H1 (cell line): ENCODE results near the gene MYO5B. TPM values are rescaled to one million over a fixed set of nuclear protein-coding genes. Genes with fewer than 3 reads are reported as not detected.

Source experiments
- CTCF ChIA-PET: fragments of 300-600 bp; sonication (Branson Sonifier 250); formaldehyde crosslinking; loops from one replicate; lab custom pipeline; 2021; ENCODE audit not compliant: partially characterized antibody; lab: Charles Lee
- POLR2A ChIA-PET: fragments of 300-600 bp; sonication (Branson Sonifier 250); formaldehyde crosslinking; loops from one replicate; lab custom pipeline; 2021; ENCODE audit warnings: inconsistent platforms; ENCODE audit not compliant: partially characterized antibody; lab: Charles Lee
- DNase-seq, 2 experiments: peaks; one replicate each; pipeline versions ENCODE4 v3.0.0 to v3.0.0-alpha.2; 2010 to 2022; ENCODE audit warnings: low spot score in 2 of 2, low read depth in 1 of 2, mixed read lengths in 1 of 2
- FAIRE-seq: peaks from 2 replicates; lab custom pipeline; 2011; peaks lifted over from hg19 to GRCh38; lab: Jason Lieb, UNC
- H2AFZ ChIP-seq: 2 replicates; pipeline ENCODE4 v1.8.1; 2012; ENCODE audit warnings: low read length, inconsistent platforms
- H2AK5ac ChIP-seq: 2 replicates; pipeline ENCODE4 v1.6.1; 2013; ENCODE audit warnings: low read depth, low read length
- H2BK120ac ChIP-seq: replicated peaks from 2 replicates; pipeline ENCODE3; 2013; ENCODE audit warnings: low read depth, low read length, inconsistent platforms
- H2BK12ac ChIP-seq: 2 replicates; pipeline ENCODE4 v1.6.1; 2013; ENCODE audit warnings: low read depth, low read length
- H2BK15ac ChIP-seq: 2 replicates; pipeline ENCODE4 v1.6.1; 2013; ENCODE audit warnings: low read length
- H2BK20ac ChIP-seq: 2 replicates; pipeline ENCODE4 v1.6.1; 2013; ENCODE audit warnings: low read length
- H2BK5ac ChIP-seq: 2 replicates; pipeline ENCODE4 v1.6.1; 2013; ENCODE audit warnings: low read depth, low read length
- H3K14ac ChIP-seq: 2 replicates; pipeline ENCODE4 v1.6.1; 2013; ENCODE audit warnings: inconsistent platforms; ENCODE audit not compliant: insufficient read length
- H3K18ac ChIP-seq: 2 replicates; pipeline ENCODE4 v1.6.1; 2013; ENCODE audit warnings: low read length; ENCODE audit errors: extremely low read depth
- H3K23ac ChIP-seq: 2 replicates; pipeline ENCODE4 v1.6.1; 2013; ENCODE audit warnings: inconsistent platforms; ENCODE audit not compliant: insufficient read length
- H3K23me2 ChIP-seq: 2 replicates; pipeline ENCODE4 v1.6.1; 2013; ENCODE audit warnings: low read depth, low read length
- H3K27ac ChIP-seq: 2 replicates; pipeline ENCODE4 v1.6.1; 2011; ENCODE audit warnings: low read depth, low read length, inconsistent platforms
- H3K27me3 ChIP-seq, 4 experiments: replicated peaks in 1 of 4; 1 replicate in 1 of 4; 2 replicates in 3 of 4; pipeline versions ENCODE4 v1.6.1 to v1.8.1; 2011 to 2013; ENCODE audit warnings: low read length in 3 of 4, mild to moderate bottlenecking in 3 of 4, inconsistent platforms in 2 of 4, mixed read lengths in 2 of 4, moderate library complexity in 1 of 4; ENCODE audit not compliant: control insufficient read depth in 3 of 4, insufficient read depth in 3 of 4; ENCODE audit errors: extremely low read depth in 1 of 4
- H3K36me3 ChIP-seq, 4 experiments: 2 replicates each; pipeline versions ENCODE4 v1.6.1 to v1.8.1; 2011 to 2013; ENCODE audit warnings: mild to moderate bottlenecking in 4 of 4, low read length in 3 of 4, moderate library complexity in 2 of 4, control low read depth in 1 of 4, inconsistent platforms in 1 of 4; ENCODE audit not compliant: insufficient read depth in 4 of 4, control insufficient read depth in 2 of 4
- H3K4ac ChIP-seq: replicated peaks from 2 replicates; pipeline ENCODE3; 2013; ENCODE audit warnings: low read length, low read depth, mixed read lengths, inconsistent platforms; ENCODE audit not compliant: insufficient read length
- H3K4me1 ChIP-seq, 4 experiments: replicated peaks in 1 of 4; 1 replicate in 1 of 4; 2 replicates in 3 of 4; pipeline versions ENCODE4 v1.6.1 to v1.8.1; 2011 to 2013; ENCODE audit warnings: low read length in 3 of 4, inconsistent platforms in 2 of 4, mixed read lengths in 1 of 4; ENCODE audit not compliant: insufficient read depth in 4 of 4, control insufficient read depth in 3 of 4
- H3K4me2 ChIP-seq, 2 experiments: 2 replicates each; pipeline versions ENCODE4 v1.6.1 to v1.8.1; 2011 to 2013; ENCODE audit warnings: low read depth in 2 of 2, low read length in 2 of 2, control low read depth in 1 of 2, inconsistent platforms in 1 of 2, mild to moderate bottlenecking in 1 of 2; ENCODE audit not compliant: insufficient read depth in 1 of 2
- H3K4me3 ChIP-seq, 4 experiments: fragments of 200-600, 300-600 bp in 1 of 4; sonication (generic), shearing (Covaris generic), sonication (Bioruptor Twin) in 1 of 4; 2 replicates each; pipeline versions ENCODE4 v1.5.1 to v1.8.1; 2011 to 2016; ENCODE audit warnings: low read length in 4 of 4, low read depth in 3 of 4, control low read depth in 2 of 4, inconsistent platforms in 2 of 4, mild to moderate bottlenecking in 2 of 4, mixed read lengths in 1 of 4, moderate library complexity in 1 of 4; ENCODE audit not compliant: insufficient read depth in 2 of 4; ENCODE audit errors: extremely low read depth in 1 of 4
- H3K56ac ChIP-seq: replicated peaks from 2 replicates; pipeline ENCODE3; 2013; ENCODE audit warnings: low read depth, mild to moderate bottlenecking, mixed read lengths, low read length, inconsistent platforms; ENCODE audit not compliant: insufficient read length
- H3K79me1 ChIP-seq: 2 replicates; pipeline ENCODE4 v1.6.1; 2013; ENCODE audit warnings: low read depth, low read length, control low read depth
- H3K79me2 ChIP-seq, 2 experiments: 2 replicates each; pipeline versions ENCODE4 v1.6.1 to v1.8.1; 2012 to 2013; ENCODE audit warnings: low read length in 2 of 2, mild to moderate bottlenecking in 2 of 2, inconsistent platforms in 1 of 2; ENCODE audit not compliant: insufficient read depth in 2 of 2, control insufficient read depth in 1 of 2
- H3K9ac ChIP-seq, 4 experiments: replicated peaks in 1 of 4; 1 replicate in 1 of 4; 2 replicates in 3 of 4; pipeline versions ENCODE4 v1.6.1 to v1.8.1; 2011 to 2013; ENCODE audit warnings: low read depth in 3 of 4, low read length in 3 of 4, control low read depth in 2 of 4, mild to moderate bottlenecking in 2 of 4, moderate library complexity in 2 of 4, inconsistent platforms in 1 of 4; ENCODE audit errors: extremely low read depth in 1 of 4
- H3K9me3 ChIP-seq, 2 experiments: 2 replicates each; pipeline versions ENCODE4 v1.6.1 to v1.8.1; 2012 to 2013; ENCODE audit warnings: mild to moderate bottlenecking in 2 of 2, moderate library complexity in 2 of 2, control low read depth in 1 of 2, inconsistent platforms in 1 of 2, low read depth in 1 of 2, low read length in 1 of 2, mixed read lengths in 1 of 2; ENCODE audit not compliant: insufficient read depth in 2 of 2
- H4K20me1 ChIP-seq, 2 experiments: replicated peaks in 1 of 2; 2 replicates each; pipeline versions ENCODE3 to v1.8.1; 2011 to 2013; ENCODE audit warnings: inconsistent platforms in 2 of 2, low read length in 2 of 2, mild to moderate bottlenecking in 1 of 2; ENCODE audit not compliant: insufficient read depth in 2 of 2, control insufficient read depth in 1 of 2
- H4K5ac ChIP-seq: 2 replicates; pipeline ENCODE4 v1.6.1; 2013; ENCODE audit warnings: low read length, low read depth, mixed read lengths, inconsistent platforms; ENCODE audit not compliant: insufficient read length
- H4K8ac ChIP-seq: 2 replicates; pipeline ENCODE4 v1.8.0; 2013; ENCODE audit warnings: mild to moderate bottlenecking, moderate library complexity, low read length, inconsistent platforms; ENCODE audit not compliant: insufficient read depth; ENCODE audit errors: extremely low read depth
- H4K91ac ChIP-seq: replicated peaks from 2 replicates; pipeline ENCODE3; 2013; ENCODE audit warnings: low read length, mixed read lengths, inconsistent platforms; ENCODE audit not compliant: insufficient read length
- CBX8 ChIP-seq: fragments of 300-800, 300-1000 bp; sonication (generic); IDR thresholded peaks from 2 replicates; pipeline ENCODE4 v1.7.1; 2016; ENCODE audit warnings: low read depth, low read length, borderline replicate concordance
- CTBP2 ChIP-seq: IDR thresholded peaks from 2 replicates; pipeline ENCODE4 v1.7.0; 2011; ENCODE audit warnings: borderline replicate concordance, mild to moderate bottlenecking, moderate library complexity, mixed read lengths, low read length; ENCODE audit not compliant: insufficient read depth, insufficient read length
- TAF1 ChIP-seq: IDR thresholded peaks from 2 replicates; pipeline ENCODE4 v1.6.1; 2011; ENCODE audit warnings: mild to moderate bottlenecking, low read depth, low read length
- WGBS, 2 experiments: shearing (Covaris generic) in 1 of 2; methylation state at CpG; one replicate each; pipeline versions ENCODE4 v1.1.6 to v1.1.7; 2013 to 2015; ENCODE audit warnings: low lambda C conversion rate in 2 of 2, mixed read lengths in 2 of 2, inconsistent platforms in 1 of 2, low coverage in 1 of 2, missing lambda C conversion rate in 1 of 2; ENCODE audit not compliant: insufficient replicate concordance in 2 of 2, insufficient coverage in 1 of 2, insufficient read length in 1 of 2; ENCODE audit errors: extremely low coverage in 1 of 2, missing lambda C conversion rate in 1 of 2; 5-methylcytosine and 5-hydroxymethylcytosine counted together
- polyA plus RNA-seq, 7 experiments: library from polyadenylated mRNA; depleted of rRNA in 3 of 7; stranded (reverse) in 5 of 7; unstranded in 2 of 7; fragments of >200 nt in 5 of 7; fragments of 200-250 nt in 2 of 7; gene quantifications; 1 replicate in 5 of 7; 2 replicates in 1 of 7; 4 replicates in 1 of 7; pipeline versions ENCODE4 v1.2.1 to v1.2.3, GENCODE V29; 2011 to 2013; ENCODE audit warnings: missing spikeins in 2 of 7, mixed read lengths in 2 of 7
- total RNA-seq: library from RNA; stranded (reverse); fragmentation: NEBNext Ultra II Directional; extraction: Animal tissue kit (Norgen Biotek cat#: 25700); gene quantifications from 2 replicates; pipeline ENCODE4 v1.2.1, GENCODE V29; 2021
- TF ChIP-seq, protein P1 (sequence below): IDR thresholded peaks from 2 replicates; pipeline ENCODE4 v1.6.1; 2011; ENCODE audit warnings: low read length, improper control_type of control experiment

Gene MYO5B
- total and polyA plus RNA-seq, 2 of the 8 experiments (the other 6 are each of a cell fraction or from before 2014, with no cell fraction given) = 6.4 to 7.7 TPM

DNA sequence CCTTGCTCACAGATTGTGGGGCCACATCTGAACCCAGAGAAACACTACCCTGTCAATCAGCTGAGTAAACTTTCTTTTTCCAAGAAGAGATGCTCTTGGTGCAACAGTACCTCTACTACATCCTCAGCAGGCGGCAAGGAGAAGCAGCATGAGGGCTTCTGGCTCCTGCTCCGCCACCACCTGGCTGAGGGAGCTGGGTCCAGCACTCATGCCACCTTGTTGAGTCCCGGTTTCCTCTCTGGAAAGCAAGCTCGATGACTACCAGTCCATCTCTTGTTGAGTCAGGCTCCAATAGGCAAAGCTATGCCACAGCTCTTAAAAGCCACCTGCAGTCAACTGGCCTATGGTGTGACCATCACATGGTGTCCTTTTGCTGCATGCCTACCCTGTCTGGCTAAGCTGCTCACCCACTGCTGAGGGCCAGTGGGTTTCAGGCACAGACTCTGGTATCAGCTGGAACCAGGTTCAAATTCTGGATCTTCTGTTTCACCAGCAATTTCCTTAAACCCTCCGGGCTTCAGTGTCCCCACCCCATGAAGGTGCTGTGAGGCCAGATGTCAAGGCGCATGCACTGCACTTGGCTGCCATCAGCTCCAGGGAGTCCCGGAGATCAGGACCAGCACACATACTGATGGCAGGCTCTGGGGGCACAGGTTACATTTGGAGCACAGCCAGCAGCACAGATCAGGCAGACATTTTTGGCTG, 339.1 kb downstream of the MYO5B start:
- H4K91ac ChIP-seq = no peak overlapping the region
- H3K9ac ChIP-seq = no peak overlapping the region
- peaks cover 0 to 2% of the 10 kb centered on the region in 2 experiments for H4K20me1 ChIP-seq
- no peaks in the 10 kb centered on the region; a peak in 1 of 7 replicates for H3K27me3 ChIP-seq
- H4K8ac ChIP-seq = no peak overlapping the region
- no peaks in the 10 kb centered on the region for H3K79me2 ChIP-seq
- no peaks in the 10 kb centered on the region for H3K9me3 ChIP-seq
- H2BK12ac ChIP-seq = no peak overlapping the region
- no peaks in the 10 kb centered on the region for H3K79me1 ChIP-seq
- no peak overlapping the region for H3K27ac ChIP-seq
- FAIRE-seq = no peak
- no peak overlapping the region for H2BK20ac ChIP-seq
- no peaks in the 10 kb centered on the region for H3K23me2 ChIP-seq
- H3K23ac ChIP-seq = no peak overlapping the region
- H2AFZ ChIP-seq = no peak overlapping the region
- H2BK5ac ChIP-seq = no peak overlapping the region
- no peak overlapping the region for H3K56ac ChIP-seq
- no peak overlapping the region for H3K4me3 ChIP-seq
- no peak overlapping the region for H2BK15ac ChIP-seq
- no peak overlapping the region for H4K5ac ChIP-seq
- H3K4ac ChIP-seq = no peak overlapping the region
- no peak overlapping the region for H3K14ac ChIP-seq
- WGBS, 2 experiments = 77% methylated on average over 7 of the region's 7 CpGs; no CpG with 5 or more reads in 1 of the 2 experiments
- CTCF ChIA-PET = interaction anchor here (0.7 to 10.0 kb wide), 10 partner anchors 9 to 346 kb away, joined by 3 to 157 read pairs (median 3); no protein-coding TSS in a partner anchor
- H3K18ac ChIP-seq = no peak overlapping the region
- DNase-seq = no peak
- no peak overlapping the region for H3K4me2 ChIP-seq
- no peaks in the 10 kb centered on the region for H3K36me3 ChIP-seq
- no peak overlapping the region for H2AK5ac ChIP-seq
- peaks cover 0 to 5% (median 3%) of the 10 kb centered on the region in 4 experiments; a peak in 4 of 7 replicates for H3K4me1 ChIP-seq
- H2BK120ac ChIP-seq = no peak overlapping the region
- POLR2A ChIA-PET = interaction anchor here (1.3 kb wide), 1 partner anchor 10 kb away, joined by 3 read pairs; no protein-coding TSS in a partner anchor
- TF ChIP-seq CTBP2 = no peak
- no peak for TF ChIP-seq TAF1
- no peak for TF ChIP-seq CBX8
- TF ChIP-seq, protein P1, sequence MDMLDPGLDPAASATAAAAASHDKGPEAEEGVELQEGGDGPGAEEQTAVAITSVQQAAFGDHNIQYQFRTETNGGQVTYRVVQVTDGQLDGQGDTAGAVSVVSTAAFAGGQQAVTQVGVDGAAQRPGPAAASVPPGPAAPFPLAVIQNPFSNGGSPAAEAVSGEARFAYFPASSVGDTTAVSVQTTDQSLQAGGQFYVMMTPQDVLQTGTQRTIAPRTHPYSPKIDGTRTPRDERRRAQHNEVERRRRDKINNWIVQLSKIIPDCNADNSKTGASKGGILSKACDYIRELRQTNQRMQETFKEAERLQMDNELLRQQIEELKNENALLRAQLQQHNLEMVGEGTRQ = no peak
